SH-SY5Y (cell line): ENCODE data around the gene GPATCH4.

ENCODE experiments used
- GATA2 ChIP-seq: IDR thresholded peaks from 2 replicates; pipeline ENCODE4 v1.6.1; 2011; ENCODE audit warnings: mild to moderate bottlenecking, low read depth, low read length
- GATA3 ChIP-seq: IDR thresholded peaks from 2 replicates; pipeline ENCODE4 v1.6.1; 2011; ENCODE audit warnings: low read depth, mild to moderate bottlenecking, low read length, moderate library complexity

DNA sequence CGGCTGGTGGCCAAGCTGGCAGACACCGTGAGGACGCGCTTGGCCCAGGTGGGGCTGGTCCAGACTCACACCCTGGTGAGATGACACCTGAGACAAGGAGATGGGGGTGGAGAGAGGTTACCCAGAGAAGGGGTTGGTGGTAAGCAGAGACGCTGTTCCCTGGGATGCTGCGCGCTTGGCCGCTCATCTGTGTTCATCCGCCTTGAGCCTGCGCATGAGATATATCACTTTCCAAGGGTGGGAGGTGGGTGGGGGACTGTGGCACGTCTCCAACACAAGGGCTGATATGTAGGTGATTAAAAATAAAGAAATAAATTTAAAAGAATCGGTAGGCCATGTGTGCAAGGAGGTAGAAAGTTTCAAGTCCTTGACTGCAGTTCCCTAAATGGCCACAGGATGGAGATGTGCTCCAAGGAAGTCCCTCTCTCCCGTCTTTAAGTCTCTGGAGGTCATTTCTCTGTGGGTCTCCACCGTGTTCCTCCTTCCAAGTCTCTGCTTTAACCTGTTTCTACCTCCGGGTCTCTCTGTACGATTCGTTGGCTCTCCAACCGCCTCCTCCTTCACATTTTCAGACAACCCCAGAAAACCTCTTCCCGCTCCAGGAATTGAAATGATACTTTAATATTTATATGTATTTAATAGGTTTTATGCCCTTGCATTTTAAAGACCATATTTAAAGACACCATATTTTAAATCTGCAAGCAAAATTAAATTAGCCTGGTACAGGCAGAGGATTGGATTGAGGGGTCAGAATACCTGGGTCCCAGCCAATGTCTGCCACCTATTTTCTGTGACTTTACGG, 17.3 kb downstream of the GPATCH4 start:
- no peak for TF ChIP-seq GATA3
- TF ChIP-seq GATA2: no peak
